ENCODE results near the gene MINK1.
A peak's percentile ranks its signal among the peaks of the same experiment; 100 is the strongest.

MINK1 gene

GRCh38 chr17:4881761-4882555 lies 48.8 kb downstream of the MINK1 start:
- DNase-seq: peak; percentile 53 to 64

DNA sequence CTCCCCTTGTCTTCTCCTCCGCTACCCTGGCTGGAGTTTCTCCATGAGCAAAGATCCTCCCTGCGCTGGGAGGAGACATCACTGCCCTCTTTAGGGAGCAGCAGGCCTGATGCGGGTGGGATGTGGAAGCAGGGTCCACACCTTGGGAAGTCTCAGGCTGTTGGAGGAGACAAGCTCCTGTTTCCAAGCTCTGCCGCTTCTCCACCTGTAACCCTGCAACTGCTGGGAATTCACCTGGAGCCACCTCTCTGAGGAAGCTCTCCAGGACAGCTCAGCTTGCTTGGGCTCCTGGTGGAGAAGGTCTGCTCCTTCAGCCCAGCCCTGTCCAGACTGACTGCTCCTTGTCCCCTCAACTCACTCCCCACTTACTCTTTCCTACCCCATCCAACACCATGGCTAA lies 51.3 kb downstream of the MINK1 start:
- DNase-seq: no peak

DNA sequence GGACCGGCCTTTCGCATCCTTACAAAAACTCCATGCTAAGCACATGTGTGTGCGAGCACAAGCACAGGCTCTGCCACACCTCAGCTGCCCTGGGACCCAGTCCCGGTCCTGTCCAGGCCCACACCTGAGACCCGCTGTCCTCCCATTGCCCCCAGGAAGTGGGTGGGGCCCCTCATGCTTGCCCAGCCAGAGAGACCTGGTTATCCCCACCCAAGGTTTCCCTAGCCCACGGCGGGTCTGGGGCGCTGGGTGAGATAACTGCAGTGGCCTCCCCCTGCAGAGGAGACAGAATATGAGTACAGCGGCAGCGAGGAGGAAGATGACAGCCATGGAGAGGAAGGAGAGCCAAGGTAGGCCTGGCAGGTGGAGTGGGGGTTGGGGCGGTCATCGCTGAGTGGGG lies 53.7 kb downstream of the MINK1 start:
- no peak for DNase-seq

GRCh38 chr17:4887581-4887980 lies 54.4 kb downstream of the MINK1 start:
- no peak for DNase-seq

- no peak for DNase-seq
These were observed 58.6 kb downstream of the MINK1 start for GRCh38 chr17:4891411-4892410.

- DNase-seq: no peak
These were observed 59.5 kb downstream of the MINK1 start for GRCh38 chr17:4892499-4893221.

GRCh38 chr17:4893272-4893671 lies 60.1 kb downstream of the MINK1 start:
- DNase-seq: no peak

GRCh38 chr17:4893721-4894560 lies 60.8 kb downstream of the MINK1 start:
- no peak for DNase-seq

- DNase-seq: no peak
These were observed 62.0 kb downstream of the MINK1 start for GRCh38 chr17:4895121-4895520.

DNA sequence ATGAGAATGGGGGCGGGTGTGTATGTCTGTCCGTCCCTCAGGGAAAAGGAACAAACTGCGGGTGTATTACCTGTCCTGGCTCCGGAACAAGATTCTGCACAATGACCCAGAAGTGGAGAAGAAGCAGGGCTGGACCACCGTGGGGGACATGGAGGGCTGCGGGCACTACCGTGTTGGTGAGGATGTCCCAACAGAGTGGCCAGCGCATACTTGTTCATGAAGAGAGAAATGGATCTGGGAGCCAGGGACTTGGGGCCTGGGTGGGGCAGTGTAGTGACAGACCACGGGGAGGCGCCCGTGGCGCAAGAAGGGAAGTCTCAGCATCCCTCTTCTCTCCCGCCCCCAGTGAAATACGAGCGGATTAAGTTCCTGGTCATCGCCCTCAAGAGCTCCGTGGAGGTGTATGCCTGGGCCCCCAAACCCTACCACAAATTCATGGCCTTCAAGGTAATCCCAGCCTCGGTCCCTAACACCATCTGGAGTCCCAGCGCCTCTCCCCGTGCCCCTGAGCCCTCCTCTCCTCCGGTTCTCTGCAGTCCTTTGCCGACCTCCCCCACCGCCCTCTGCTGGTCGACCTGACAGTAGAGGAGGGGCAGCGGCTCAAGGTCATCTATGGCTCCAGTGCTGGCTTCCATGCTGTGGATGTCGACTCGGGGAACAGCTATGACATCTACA lies 62.7 kb downstream of the MINK1 start:
- DNase-seq: no peak

DNA sequence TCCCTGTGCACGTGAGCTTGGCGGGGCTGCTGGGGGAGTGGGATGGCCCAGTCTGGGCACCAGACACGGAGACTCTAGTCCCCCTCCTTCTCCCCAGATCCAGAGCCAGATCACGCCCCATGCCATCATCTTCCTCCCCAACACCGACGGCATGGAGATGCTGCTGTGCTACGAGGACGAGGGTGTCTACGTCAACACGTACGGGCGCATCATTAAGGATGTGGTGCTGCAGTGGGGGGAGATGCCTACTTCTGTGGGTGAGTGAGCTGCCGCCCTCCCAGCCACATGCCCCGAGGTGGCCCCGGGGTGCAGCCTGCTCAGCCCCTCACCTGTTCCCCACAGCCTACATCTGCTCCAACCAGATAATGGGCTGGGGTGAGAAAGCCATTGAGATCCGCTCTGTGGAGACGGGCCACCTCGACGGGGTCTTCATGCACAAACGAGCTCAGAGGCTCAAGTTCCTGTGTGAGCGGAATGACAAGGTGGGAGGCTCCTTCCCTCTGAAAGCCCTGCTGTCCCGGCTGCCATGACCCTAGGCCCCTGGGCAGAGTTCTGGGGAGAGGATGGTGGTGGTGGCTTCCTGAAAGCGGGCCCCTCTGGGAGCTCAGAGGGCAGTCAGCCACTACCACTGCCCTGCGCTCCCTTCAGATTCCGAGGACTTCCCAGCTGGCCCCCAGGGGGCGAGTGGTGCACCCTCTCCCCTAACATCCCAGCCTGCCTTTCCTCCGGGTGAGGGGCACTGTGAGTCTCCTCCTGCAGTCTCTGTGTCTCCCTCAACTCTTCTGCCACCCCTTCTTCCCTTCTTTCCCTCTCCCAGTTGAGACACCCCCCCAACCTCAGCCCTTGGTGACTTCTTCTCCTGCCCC lies 63.4 kb downstream of the MINK1 start:
- no peak for DNase-seq

DNA sequence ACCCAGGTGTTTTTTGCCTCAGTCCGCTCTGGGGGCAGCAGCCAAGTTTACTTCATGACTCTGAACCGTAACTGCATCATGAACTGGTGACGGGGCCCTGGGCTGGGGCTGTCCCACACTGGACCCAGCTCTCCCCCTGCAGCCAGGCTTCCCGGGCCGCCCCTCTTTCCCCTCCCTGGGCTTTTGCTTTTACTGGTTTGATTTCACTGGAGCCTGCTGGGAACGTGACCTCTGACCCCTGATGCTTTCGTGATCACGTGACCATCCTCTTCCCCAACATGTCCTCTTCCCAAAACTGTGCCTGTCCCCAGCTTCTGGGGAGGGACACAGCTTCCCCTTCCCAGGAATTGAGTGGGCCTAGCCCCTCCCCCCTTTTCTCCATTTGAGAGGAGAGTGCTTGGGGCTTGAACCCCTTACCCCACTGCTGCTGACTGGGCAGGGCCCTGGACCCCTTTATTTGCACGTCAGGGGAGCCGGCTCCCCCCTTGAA lies 64.1 kb downstream of the MINK1 start:
- no peak for DNase-seq

GRCh38 chr17:4897785-4898184 lies 64.6 kb downstream of the MINK1 start:
- DNase-seq: no peak

DNA sequence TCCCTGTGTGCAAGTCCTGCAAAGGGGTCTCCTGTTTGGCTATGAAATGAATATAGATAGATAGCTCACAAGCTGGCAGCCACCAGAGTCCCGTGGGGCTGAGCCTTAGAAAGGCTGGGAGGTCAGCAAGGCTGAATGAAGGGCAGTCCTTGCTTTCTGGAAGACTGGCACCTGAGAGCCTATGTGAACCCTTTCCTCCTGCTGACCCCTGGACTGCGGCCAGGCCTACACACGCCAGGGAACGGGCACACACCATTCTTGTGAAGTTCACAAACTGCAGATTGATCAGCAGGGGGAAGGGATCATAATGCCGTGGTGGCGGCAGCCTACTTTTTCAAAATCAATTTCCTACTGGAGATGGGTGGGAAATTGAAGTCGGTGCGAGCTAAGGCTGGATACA lies 65.2 kb downstream of the MINK1 start:
- no peak for DNase-seq

- no peak for DNase-seq
These were observed 65.8 kb downstream of the MINK1 start for GRCh38 chr17:4898927-4899326.

GRCh38 chr17:4899341-4900230 lies 66.4 kb downstream of the MINK1 start, which contains the start of gene C17orf107:
TSS of gene C17orf107 (plus strand) at chr17:4899536. CDS start at chr17:4899763, 227 bp downstream.
- peak; percentile 95 to 97 for DNase-seq

GRCh38 chr17:4900231-4901107 lies 67.3 kb downstream of the MINK1 start:
- peak in 1 of 2 experiments; percentile 59 for DNase-seq

DNA sequence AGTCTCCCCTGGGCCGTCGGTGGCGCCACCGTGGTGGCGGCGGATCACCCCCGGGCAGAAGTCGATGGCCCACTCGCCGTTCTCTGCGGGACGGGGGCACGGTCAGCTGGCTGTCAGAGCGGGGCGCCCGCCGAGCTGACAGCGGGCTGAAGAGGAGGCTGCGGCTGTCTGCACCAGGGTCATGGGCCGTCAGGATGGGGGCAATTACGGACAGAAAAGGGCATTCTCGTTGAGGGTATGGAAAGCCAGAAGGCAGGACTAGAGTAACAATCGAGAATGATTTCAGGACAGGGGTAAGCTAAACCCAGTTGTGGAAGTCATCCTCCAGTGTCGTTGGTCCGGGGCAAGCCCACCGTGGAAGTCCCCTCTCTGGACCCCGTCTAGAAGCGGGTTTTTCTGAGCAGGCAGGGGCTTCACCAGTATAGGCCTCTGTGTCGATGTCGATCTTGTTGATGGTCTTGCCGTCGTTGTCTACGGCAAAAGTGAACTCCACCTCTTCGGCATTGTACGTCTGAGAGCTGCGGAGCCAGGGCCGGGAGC lies 68.0 kb downstream of the MINK1 start:
- no peak for DNase-seq

Data from stimulated activated CD4-positive, alpha-beta T cell treated with anti-CD3 and anti-CD28 coated beads, Interleukin-4, amount 100 ng/mL, for 4 hours (primary cell).